NT2/D1 (cell line): ENCODE data around the gene CPEB4.

Source experiments
- YY1 ChIP-seq: IDR thresholded peaks from 2 replicates; pipeline ENCODE4 v1.6.1; 2011; ENCODE audit not compliant: insufficient read length, insufficient read depth
- ZNF274 ChIP-seq: IDR thresholded peaks from 2 replicates; pipeline ENCODE4 v1.6.1; 2011; ENCODE audit warnings: mild to moderate bottlenecking, low read depth, low read length

GRCh38 chr5:173989432-173990082 lies 101.4 kb downstream of the CPEB4 start:
- TF ChIP-seq ZNF274 (no peak), YY1 (no peak)
